Ovary (tissue), 3 donors: Measurements from ENCODE around the gene VAPB.

Experiments
- CTCF ChIP-seq, 3 donors: fragments of 450-650 bp in 2 of 3; fragments of 200-600 bp in 1 of 3; IDR thresholded peaks; one replicate each; pipeline versions ENCODE4 v1.5.1 to v1.8.0; 2016 to 2022; ENCODE audit warnings: antibody characterized with exemption in 3 of 3, mild to moderate bottlenecking in 1 of 3
- EP300 ChIP-seq: sonication (generic); formaldehyde crosslinking; IDR thresholded peaks from one replicate; pipeline ENCODE4 v1.6.1; 2017; ENCODE audit warnings: antibody characterized with exemption
- POLR2A ChIP-seq: fragments of 450-650 bp; IDR thresholded peaks from one replicate; pipeline ENCODE4 v1.6.1; 2017; ENCODE audit warnings: antibody characterized with exemption, mild to moderate bottlenecking, moderate library complexity
- donor health status: DM: no; HTN: no; CAD: no.

- TF ChIP-seq CTCF (IDR thresholded peaks at IDR 0.05): no peak
- TF ChIP-seq EP300: no peak
- TF ChIP-seq POLR2A: no peak
Observed at GRCh38 chr20:58435237-58435636, 46.2 kb downstream of the VAPB start.
